T-cell (primary cell): ENCODE data around the gene NFKBIZ. TPM values are rescaled to one million over a fixed set of nuclear protein-coding genes. Genes with fewer than 3 reads are reported as not detected.

Source experiments
- ATAC-seq, 4 experiments: fragments of 200-7000 bp in 3 of 4; fragments of 150-1000 bp in 1 of 4; cut with Tn5 transposase; replicated peaks in 1 of 4; 1 replicate in 3 of 4; 2 replicates in 1 of 4; pipeline ENCODE4 v1.10.0; 2021; ENCODE audit warnings: moderate library complexity in 3 of 4, mild to moderate bottlenecking in 2 of 4, moderate number of reproducible peaks in 1 of 4
- CTCF ChIA-PET, 2 donors: fragments of 300-600 bp; sonication (Branson Sonifier 250); formaldehyde crosslinking; loops; one replicate each; lab custom pipeline; 2022; ENCODE audit warnings: antibody characterized with exemption in 2 of 2; lab: Charles Lee
- POLR2A ChIA-PET, 2 donors: fragments of 300-600 bp; sonication (Branson Sonifier 250); formaldehyde crosslinking; loops; one replicate each; lab custom pipeline; 2022; ENCODE audit warnings: antibody characterized with exemption in 2 of 2; lab: Charles Lee
- DNase-seq, 35 experiments: peaks; one replicate each; pipeline versions ENCODE4 v3.0.0 to v3.0.0-alpha.2; 2013 to 2023
- H3K27ac ChIP-seq: one replicate; pipeline ENCODE4 v1.5.1; 2013; ENCODE audit warnings: low read length
- H3K27me3 ChIP-seq, 2 experiments: replicated peaks in 1 of 2; 1 replicate in 1 of 2; 2 replicates in 1 of 2; pipeline versions ENCODE4 v1.6.1 to v1.7.0; 2013; ENCODE audit warnings: low read length in 1 of 2, mixed read lengths in 1 of 2; ENCODE audit not compliant: control insufficient read depth in 2 of 2, insufficient read depth in 2 of 2; ENCODE audit errors: extremely low read depth in 1 of 2
- H3K36me3 ChIP-seq, 2 donors: 1 replicate in 1 of 2; 2 replicates in 1 of 2; pipeline versions ENCODE4 v1.6.1 to v1.7.0; 2013; ENCODE audit warnings: low read length in 1 of 2; ENCODE audit not compliant: control insufficient read depth in 2 of 2, insufficient read depth in 1 of 2; ENCODE audit errors: extremely low read depth in 1 of 2
- H3K4me1 ChIP-seq, 2 experiments: 1 replicate in 1 of 2; 2 replicates in 1 of 2; pipeline versions ENCODE4 v1.6.1 to v1.7.0; 2013; ENCODE audit warnings: low read length in 2 of 2, mixed read lengths in 1 of 2; ENCODE audit not compliant: insufficient read depth in 2 of 2, control insufficient read depth in 1 of 2; ENCODE audit errors: extremely low read depth in 1 of 2
- H3K4me3 ChIP-seq, 2 donors: 1 replicate in 1 of 2; 2 replicates in 1 of 2; pipeline versions ENCODE4 v1.5.1 to v1.7.0; 2013; ENCODE audit warnings: mild to moderate bottlenecking in 2 of 2, low read length in 1 of 2, moderate library complexity in 1 of 2; ENCODE audit not compliant: control insufficient read depth in 1 of 2; ENCODE audit errors: extremely low read depth in 1 of 2
- H3K9me3 ChIP-seq: 2 replicates; pipeline ENCODE4 v1.7.0; 2013
- H3K27ac Mint-ChIP-seq, 2 donors: one replicate each; pipeline ENCODE4 v1.8.0; 2020 to 2021; ENCODE audit warnings: mild to moderate bottlenecking in 2 of 2, mixed read lengths in 2 of 2
- H3K27me3 Mint-ChIP-seq, 2 donors: one replicate each; pipeline ENCODE4 v1.8.0; 2021 to 2022; ENCODE audit warnings: mixed read lengths in 2 of 2
- H3K36me3 Mint-ChIP-seq: one replicate; pipeline ENCODE4 v1.8.0; 2021; ENCODE audit warnings: mixed read lengths
- H3K4me1 Mint-ChIP-seq, 3 donors: one replicate each; pipeline ENCODE4 v1.8.0; 2020 to 2022; ENCODE audit warnings: mixed read lengths in 3 of 3, mild to moderate bottlenecking in 1 of 3
- H3K4me3 Mint-ChIP-seq, 3 donors: one replicate each; pipeline ENCODE4 v1.8.0; 2020 to 2022; ENCODE audit warnings: mild to moderate bottlenecking in 3 of 3, mixed read lengths in 3 of 3, moderate library complexity in 3 of 3
- H3K9me3 Mint-ChIP-seq, 3 donors: one replicate each; pipeline ENCODE4 v1.8.0; 2020 to 2022; ENCODE audit warnings: mixed read lengths in 3 of 3
- WGBS: methylation state at CpG from one replicate; pipeline ENCODE4 v1.1.5; 2013; ENCODE audit warnings: missing lambda C conversion rate; ENCODE audit not compliant: insufficient coverage; 5-methylcytosine and 5-hydroxymethylcytosine counted together
- total RNA-seq, 35 experiments: library from RNA in 6 of 35; stranded (reverse) in 6 of 35; fragments of 120-200 nt in 1 of 35; gene quantifications; one replicate each; pipeline versions ENCODE4 v1.2.1 to v1.2.4 and lab custom pipeline; 2013 to 2026

Gene NFKBIZ
- total RNA-seq, 5 donors from 2014 or later (not counting 1 experiment from before 2014, with no cell fraction given): 130 to 720 (median 132) TPM

GRCh38 chr3:101828276-101828675 lies 21.0 kb upstream of the NFKBIZ start:
- Mint-ChIP-seq H3K36me3 (peaks cover 8% of the 10 kb centered on the region), H3K9me3 (no peaks in the 10 kb centered on the region), H3K4me1 (peaks cover 63 to 74% (median 69%) of the 10 kb centered on the region in 3 donors), H3K27ac (peak overlapping the region; percentile 98 to 99), H3K4me3 (peak overlapping the region; percentile 90 to 92 (median 91)), H3K27me3 (no peaks in the 10 kb centered on the region)
- Histone ChIP-seq H3K4me1 (peaks cover 19 to 21% of the 10 kb centered on the region in 2 experiments), H3K4me3 (peak overlapping the region in 1 of 2 donors; percentile 57), H3K27me3 (no peaks in the 10 kb centered on the region), H3K27ac (peak overlapping the region; percentile 91), H3K36me3 (peaks cover 0 to 2% of the 10 kb centered on the region in 2 donors), H3K9me3 (no peaks in the 10 kb centered on the region)
- CTCF ChIA-PET: interaction anchor here in 1 of 2 donors (1.1 to 2.3 kb wide), 7 partner anchors 11 to 401 kb away, joined by 3 to 8 read pairs (median 6); no protein-coding TSS in a partner anchor
- WGBS: no CpG with 5 or more reads among the region's 3 CpGs
- POLR2A ChIA-PET: interaction anchor here (0.7 to 3.9 kb wide), 9 partner anchors 9 to 1494 kb away, joined by 3 to 34 read pairs (median 8); partner anchors contain the start of gene NFKBIZ (in 2 of the 2)
- ATAC-seq (no peak), DNase-seq (no peak)

DNA sequence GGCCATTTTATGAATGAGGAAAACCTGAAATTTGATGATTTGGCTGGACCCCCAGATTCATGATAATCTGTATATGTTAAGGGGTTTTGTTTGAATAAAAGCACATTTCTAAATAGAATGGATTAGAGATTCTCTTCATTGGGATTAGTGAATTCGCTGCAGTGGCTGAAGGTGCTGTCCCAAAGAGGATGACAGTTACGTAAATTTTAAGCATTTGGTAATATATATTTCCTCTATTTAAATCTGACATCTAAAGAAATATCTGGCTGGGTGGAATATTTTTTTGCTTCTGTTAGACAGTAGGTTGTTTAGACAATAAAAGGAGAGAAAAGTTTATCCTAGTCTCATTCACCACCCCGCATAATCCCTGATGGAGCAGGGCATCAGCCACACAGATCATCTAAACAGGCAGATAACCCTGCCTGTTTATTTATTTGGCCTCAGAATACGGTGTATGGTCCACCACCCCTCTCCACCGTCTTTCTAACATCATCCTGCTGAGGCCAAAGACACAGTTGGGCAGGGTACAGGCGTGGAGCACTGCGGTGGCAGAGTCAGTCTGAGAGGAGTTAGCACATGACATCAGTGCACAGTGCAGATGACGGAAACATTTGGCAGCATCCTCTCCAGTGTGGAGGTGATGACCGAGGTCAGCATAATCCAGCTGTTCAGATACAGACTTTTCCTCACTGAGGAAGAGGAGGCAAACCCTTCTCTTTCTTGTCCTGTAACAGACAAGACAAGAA lies 20.4 kb upstream of the NFKBIZ start:
- Mint-ChIP-seq H3K4me3 (peak overlapping the region; percentile 90 to 92 (median 91)), H3K9me3 (no peaks in the 10 kb centered on the region), H3K4me1 (peaks cover 69 to 80% (median 75%) of the 10 kb centered on the region in 3 donors), H3K27ac (peak overlapping the region; percentile 98 to 99), H3K27me3 (no peaks in the 10 kb centered on the region), H3K36me3 (peaks cover 8% of the 10 kb centered on the region)
- Histone ChIP-seq H3K9me3 (no peaks in the 10 kb centered on the region), H3K4me1 (peaks cover 19 to 21% of the 10 kb centered on the region in 2 experiments), H3K27ac (peak overlapping the region; percentile 91), H3K4me3 (peak overlapping the region in 1 of 2 donors; percentile 57), H3K36me3 (no peaks in the 10 kb centered on the region), H3K27me3 (no peaks in the 10 kb centered on the region)
- ChIA-PET CTCF (interaction anchor here in 1 of 2 donors (0.7 to 2.3 kb wide), 8 partner anchors 10 to 400 kb away, joined by 3 to 7 read pairs (median 4); partner anchors contain the start of gene NFKBIZ), POLR2A (interaction anchor here (0.6 to 3.9 kb wide), 8 partner anchors 18 to 145 kb away, joined by 3 to 24 read pairs (median 5); partner anchors contain the start of gene NFKBIZ (in 2 of the 2))
- peak in 32 of 35 experiments; percentile 8 to 68 (median 37) for DNase-seq
- WGBS: 5% methylated on average over 3 of the region's 9 CpGs
- peak; percentile 49 to 63 (median 53) for ATAC-seq

DNA sequence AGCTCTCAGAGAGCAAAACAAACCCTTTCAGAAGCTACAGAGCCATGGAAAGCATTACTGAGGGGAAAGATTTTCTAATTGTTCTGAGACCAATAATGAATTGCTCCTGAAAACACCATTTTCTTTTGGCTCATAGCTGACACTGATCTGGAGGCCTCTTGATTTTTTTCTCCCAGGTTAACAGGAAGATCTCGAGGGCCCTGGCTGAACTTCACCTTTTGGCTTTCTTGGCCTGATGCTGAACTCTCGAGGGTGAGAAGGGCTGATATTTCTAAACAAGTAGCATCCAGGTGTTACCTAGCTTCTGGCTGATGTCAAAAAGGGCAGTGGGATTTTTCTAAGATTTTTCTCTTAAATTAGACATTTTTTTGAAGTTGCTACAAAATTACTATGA lies 19.9 kb upstream of the NFKBIZ start:
- WGBS: 24% methylated on average over 2 of the region's 2 CpGs
- H3K4me1 ChIP-seq: peaks cover 19 to 26% of the 10 kb centered on the region in 2 experiments
- ChIA-PET POLR2A (interaction anchor here (0.6 to 3.9 kb wide), 10 partner anchors 10 to 145 kb away, joined by 3 to 24 read pairs (median 4); partner anchors contain the start of gene NFKBIZ (in 2 of the 2)), CTCF (interaction anchor here (0.6 to 2.3 kb wide), 9 partner anchors 10 to 400 kb away, joined by 3 to 6 read pairs (median 3); partner anchors contain the start of gene NFKBIZ (in 1 of the 2))
- no peaks in the 10 kb centered on the region for H3K9me3 ChIP-seq
- H3K27me3 ChIP-seq: no peaks in the 10 kb centered on the region
- no peaks in the 10 kb centered on the region for H3K9me3 Mint-ChIP-seq
- peak overlapping the region; percentile 98 to 99 for H3K27ac Mint-ChIP-seq
- ATAC-seq (no peak), DNase-seq (no peak)
- no peak overlapping the region for H3K4me3 ChIP-seq
- H3K27ac ChIP-seq: peak overlapping the region; percentile 91
- H3K36me3 ChIP-seq: no peaks in the 10 kb centered on the region
- H3K4me1 Mint-ChIP-seq: peaks cover 73 to 83% (median 81%) of the 10 kb centered on the region in 3 donors
- H3K27me3 Mint-ChIP-seq: no peaks in the 10 kb centered on the region
- peaks cover 8% of the 10 kb centered on the region for H3K36me3 Mint-ChIP-seq
- peak overlapping the region; percentile 90 to 92 (median 91) for H3K4me3 Mint-ChIP-seq

DNA sequence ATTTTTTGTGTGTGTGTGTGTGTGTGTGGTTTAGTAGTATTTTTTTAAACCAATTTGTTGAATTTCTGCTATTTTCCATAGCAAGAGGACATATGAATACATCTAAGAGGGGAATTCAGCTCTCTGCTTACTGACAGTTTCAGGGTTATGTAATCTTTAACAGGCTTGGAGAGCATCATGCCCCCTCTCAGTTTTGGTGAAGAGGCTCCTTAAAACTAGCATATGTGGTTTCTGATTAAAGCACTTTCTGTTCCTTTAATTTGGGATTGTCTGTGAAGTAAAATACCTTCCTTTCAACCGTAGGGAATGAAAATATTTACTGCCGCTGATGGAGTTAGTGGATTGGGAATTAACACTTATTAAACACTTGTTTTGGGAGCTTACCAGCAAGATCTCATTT lies 19.4 kb upstream of the NFKBIZ start:
- Mint-ChIP-seq H3K9me3 (no peaks in the 10 kb centered on the region), H3K36me3 (peaks cover 8% of the 10 kb centered on the region), H3K27ac (peak overlapping the region; percentile 98 to 99), H3K27me3 (no peaks in the 10 kb centered on the region), H3K4me3 (peak overlapping the region in 2 of 3 donors; percentile 28 to 90), H3K4me1 (peaks cover 72 to 85% (median 81%) of the 10 kb centered on the region in 3 donors)
- WGBS: no CpG with 5 or more reads among the region's 2 CpGs
- Histone ChIP-seq H3K27ac (peak overlapping the region; percentile 91), H3K9me3 (no peaks in the 10 kb centered on the region), H3K4me3 (no peak overlapping the region), H3K27me3 (no peaks in the 10 kb centered on the region), H3K36me3 (no peaks in the 10 kb centered on the region), H3K4me1 (peaks cover 19 to 26% of the 10 kb centered on the region in 2 experiments)
- POLR2A ChIA-PET: interaction anchor here (0.6 to 3.9 kb wide), 8 partner anchors 9 to 27 kb away, joined by 3 to 24 read pairs (median 4); partner anchors contain the start of gene NFKBIZ (in 2 of the 2)
- CTCF ChIA-PET: interaction anchor here (0.6 to 2.3 kb wide), 9 partner anchors 9 to 399 kb away, joined by 3 to 6 read pairs (median 3); partner anchors contain the start of gene NFKBIZ (in 1 of the 2)
- DNase-seq (no peak), ATAC-seq (no peak)

GRCh38 chr3:101833446-101833974 lies 15.8 kb upstream of the NFKBIZ start:
- no peaks in the 10 kb centered on the region for H3K9me3 Mint-ChIP-seq
- peaks cover 58 to 84% (median 77%) of the 10 kb centered on the region in 3 donors for H3K4me1 Mint-ChIP-seq
- no peaks in the 10 kb centered on the region for H3K9me3 ChIP-seq
- no peak overlapping the region for H3K27ac ChIP-seq
- POLR2A ChIA-PET: no interaction called here
- peaks cover 8% of the 10 kb centered on the region for H3K36me3 Mint-ChIP-seq
- peak overlapping the region in 2 of 3 donors; percentile 13 to 16 for H3K4me3 Mint-ChIP-seq
- CTCF ChIA-PET: interaction anchor here in 1 of 2 donors (0.7 kb wide), 1 partner anchor 396 kb away, joined by 3 read pairs; no protein-coding TSS in a partner anchor
- no peaks in the 10 kb centered on the region for H3K27me3 ChIP-seq
- H3K27ac Mint-ChIP-seq: peak overlapping the region in 1 of 2 donors; percentile 12
- DNase-seq (no peak), ATAC-seq (no peak)
- no peaks in the 10 kb centered on the region for H3K27me3 Mint-ChIP-seq
- H3K4me1 ChIP-seq: peaks cover 11 to 15% of the 10 kb centered on the region in 2 experiments
- no peak overlapping the region for H3K4me3 ChIP-seq
- WGBS: 29% methylated on average over 1 of the region's 2 CpGs
- H3K36me3 ChIP-seq: no peaks in the 10 kb centered on the region
